HG03159 (cell line): ENCODE data around the gene C4A.
"Not testable (repeated sequence)": the region's sequence is repeated elsewhere in the genome, so short reads cannot be mapped to it uniquely, and the experiment has no call there.

Experiments used
- ATAC-seq: cut with Tn5 transposase; IDR thresholded peaks from one replicate; pipeline ENCODE4 v1.9.1; 2021; ENCODE audit warnings: mild to moderate bottlenecking, moderate library complexity; ENCODE audit not compliant: unreplicated experiment

C4A gene

DNA sequence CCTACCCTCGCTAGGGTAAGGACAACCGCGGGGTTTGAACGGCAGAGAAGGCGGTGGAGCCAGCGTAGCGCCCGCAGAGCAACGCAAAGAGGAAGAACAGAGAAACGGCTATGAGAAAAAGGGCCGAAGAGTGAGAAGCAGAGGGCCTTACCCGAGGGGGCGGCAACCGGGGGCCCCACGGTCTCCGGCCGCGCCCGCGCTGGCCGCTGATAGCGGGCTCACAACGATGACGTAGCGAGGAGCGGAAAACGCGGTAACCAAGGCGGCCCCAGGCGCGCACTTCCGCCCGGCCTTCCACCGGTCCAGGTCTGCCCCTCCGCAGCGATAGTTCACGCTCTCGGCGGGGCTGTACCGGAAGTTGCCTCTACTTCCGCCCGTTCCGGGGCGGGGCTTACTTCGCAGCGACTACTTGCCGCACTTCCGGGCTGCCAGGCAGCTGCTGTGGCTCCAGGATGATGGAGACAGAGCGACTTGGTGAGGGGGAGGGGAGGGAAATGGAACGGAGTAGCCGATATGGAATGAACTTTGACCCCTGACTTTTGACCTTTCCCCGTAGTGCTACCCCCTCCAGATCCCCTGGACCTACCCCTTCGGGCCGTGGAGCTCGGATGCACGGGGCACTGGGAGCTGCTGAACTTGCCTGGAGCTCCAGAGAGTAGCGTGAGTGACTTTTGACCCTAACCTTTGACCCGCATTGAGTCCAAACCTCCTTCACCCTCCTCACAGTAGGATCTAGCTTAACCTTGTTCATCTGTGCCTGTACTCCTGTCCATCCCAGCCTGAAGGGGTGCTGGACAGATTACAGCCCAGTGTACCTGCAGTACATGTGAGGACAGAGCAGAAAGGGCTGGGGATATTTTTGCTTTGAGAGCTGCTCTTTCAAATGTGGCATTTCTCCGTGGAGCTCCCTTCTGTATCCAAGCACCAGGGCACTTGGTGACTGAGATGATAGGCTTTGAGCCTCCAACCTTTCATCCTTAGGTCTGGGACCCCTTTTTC is 22.8 kb upstream of the C4A start, which contains the start of the genes NELFE and SKIC2:
Gene NELFE (minus strand): TSS at position 231 of the 999 bp plus-strand sequence. CDS start 525 bp downstream, outside the sequence.
Gene SKIC2 (plus strand): TSS at position 435 of the 999 bp plus-strand sequence. CDS start 18 bp downstream, at position 453.
- peak; percentile 94 for ATAC-seq

DNA sequence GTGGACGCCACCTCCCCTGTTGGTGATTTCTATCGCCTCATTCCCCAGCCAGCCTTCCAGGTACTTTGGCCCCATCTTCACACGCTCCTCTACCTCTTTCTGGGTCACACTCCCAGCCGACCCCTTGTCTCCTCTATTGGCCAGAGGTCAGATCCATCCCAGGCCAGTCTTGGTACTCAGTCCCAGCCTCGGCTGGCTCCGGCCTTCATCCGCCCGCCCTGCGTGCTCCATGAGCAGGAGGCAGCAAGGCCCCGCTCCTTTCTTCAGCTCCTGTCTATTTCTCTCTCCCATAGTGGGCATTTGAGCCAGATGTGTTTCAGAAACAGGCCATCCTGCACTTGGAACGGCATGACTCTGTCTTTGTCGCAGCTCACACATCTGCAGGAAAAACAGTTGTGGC is 20.2 kb upstream of the C4A start:
- ATAC-seq, result no peak

- ATAC-seq, result no peak
Measured at GRCh38 chr6:31963921-31964320, 17.9 kb upstream of the C4A start.

DNA sequence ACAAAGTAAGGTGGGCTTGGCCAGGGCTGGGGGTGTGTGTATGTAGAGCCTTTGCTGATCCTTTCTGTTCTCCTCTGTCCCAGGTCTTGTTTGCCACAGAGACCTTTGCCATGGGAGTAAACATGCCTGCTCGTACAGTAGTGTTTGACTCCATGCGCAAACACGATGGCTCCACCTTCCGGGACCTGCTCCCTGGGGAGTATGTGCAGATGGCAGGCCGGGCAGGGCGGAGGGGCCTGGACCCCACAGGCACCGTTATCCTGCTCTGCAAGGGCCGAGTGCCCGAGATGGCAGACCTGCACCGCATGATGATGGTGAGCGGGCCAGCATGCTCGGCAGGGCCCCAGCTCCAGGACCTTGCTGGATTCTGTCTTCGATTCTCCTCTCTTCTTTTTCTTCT is 16.2 kb upstream of the C4A start:
- no peak for ATAC-seq

- no peak for ATAC-seq
Measured at GRCh38 chr6:31966506-31966905, 15.4 kb upstream of the C4A start.

DNA sequence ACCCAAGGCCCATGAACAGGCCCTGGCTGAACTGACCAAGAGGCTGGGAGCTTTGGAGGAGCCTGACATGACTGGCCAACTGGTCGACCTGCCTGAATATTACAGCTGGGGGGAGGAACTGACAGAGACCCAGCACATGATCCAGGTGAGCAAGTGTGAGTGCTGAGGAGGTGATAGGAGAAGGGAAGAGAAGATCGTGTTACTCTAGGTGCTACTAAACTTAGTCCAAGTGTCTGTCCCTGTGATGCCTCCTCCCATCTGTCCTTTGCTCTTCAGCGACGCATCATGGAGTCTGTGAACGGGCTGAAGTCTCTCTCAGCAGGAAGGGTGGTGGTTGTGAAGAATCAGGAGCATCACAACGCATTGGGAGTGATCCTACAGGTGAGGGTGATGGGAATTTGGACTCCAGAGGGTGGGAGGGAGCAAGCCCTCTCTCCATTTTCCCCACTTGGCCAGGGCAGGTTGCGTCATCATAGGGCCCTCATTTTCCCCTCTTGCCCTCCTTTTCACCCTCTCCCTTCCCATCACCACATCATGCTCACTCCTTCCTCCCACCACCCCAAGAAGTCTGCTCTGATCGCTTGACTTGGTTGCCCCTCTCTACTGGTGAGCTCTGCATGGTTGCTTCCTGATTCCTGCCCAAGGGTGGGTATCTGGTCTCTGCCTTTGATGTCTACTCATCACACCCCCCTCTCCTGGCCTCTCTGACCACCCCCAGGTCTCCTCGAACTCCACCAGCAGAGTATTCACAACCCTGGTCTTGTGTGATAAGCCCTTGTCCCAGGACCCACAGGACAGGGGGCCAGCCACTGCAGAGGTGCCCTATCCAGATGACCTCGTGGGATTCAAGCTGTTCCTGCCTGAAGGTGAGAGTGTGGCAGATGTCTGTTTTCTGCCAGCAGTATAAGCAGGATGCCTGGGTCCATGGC is 14.6 kb upstream of the C4A start:
- ATAC-seq, result no peak

- ATAC-seq, result no peak
Measured at GRCh38 chr6:31967926-31968320, 13.9 kb upstream of the C4A start.

DNA sequence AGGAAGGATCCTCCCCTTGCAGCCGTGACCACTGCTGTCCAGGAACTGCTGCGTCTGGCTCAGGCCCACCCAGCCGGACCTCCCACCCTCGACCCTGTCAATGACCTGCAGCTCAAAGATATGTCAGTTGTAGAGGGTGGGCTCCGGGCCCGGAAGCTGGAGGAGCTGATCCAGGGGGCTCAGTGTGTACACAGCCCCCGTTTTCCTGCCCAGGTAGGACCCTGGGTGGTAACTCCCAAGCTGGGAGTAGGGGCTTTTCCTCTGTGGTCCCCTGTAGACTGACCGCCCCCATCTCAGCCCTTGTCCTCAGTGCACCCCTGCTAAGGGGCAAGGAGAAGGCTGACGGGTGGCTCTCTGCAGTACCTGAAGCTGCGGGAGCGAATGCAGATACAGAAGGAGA is 13.5 kb upstream of the C4A start:
- ATAC-seq, result no peak

DNA sequence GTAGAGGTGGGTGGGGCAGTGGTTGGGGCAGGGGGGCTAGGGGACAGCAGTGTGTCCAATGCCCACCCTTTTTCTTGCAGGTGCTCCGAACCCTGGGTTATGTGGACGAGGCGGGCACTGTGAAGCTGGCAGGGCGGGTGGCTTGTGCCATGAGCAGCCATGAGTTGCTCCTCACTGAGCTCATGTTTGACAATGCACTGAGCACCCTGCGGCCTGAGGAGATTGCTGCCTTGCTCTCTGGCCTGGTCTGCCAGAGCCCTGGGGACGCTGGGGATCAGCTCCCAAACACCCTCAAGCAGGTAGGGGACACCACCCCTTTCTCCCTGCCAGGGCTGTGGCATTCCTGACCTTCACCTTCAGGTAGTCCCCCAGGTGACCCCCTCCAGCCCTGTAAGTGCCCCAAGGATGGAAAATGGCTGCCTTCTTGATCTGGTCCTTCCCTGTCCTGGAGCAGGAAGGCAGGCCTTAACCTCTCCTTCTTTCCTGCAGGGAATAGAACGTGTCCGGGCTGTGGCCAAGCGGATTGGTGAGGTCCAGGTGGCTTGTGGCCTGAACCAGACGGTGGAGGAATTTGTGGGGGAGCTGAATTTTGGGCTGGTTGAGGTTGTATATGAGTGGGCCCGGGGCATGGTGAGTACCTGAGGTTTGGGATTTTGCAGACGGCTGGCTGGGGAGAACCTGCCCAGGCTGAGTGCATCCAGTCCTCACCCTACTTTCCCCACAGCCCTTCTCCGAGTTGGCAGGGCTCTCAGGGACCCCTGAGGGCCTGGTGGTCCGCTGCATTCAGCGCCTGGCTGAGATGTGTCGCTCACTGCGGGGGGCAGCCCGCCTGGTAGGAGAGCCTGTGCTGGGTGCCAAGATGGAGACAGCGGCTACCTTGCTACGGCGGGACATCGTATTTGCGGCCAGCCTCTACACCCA is 12.8 kb upstream of the C4A start:
- ATAC-seq, result no peak

DNA sequence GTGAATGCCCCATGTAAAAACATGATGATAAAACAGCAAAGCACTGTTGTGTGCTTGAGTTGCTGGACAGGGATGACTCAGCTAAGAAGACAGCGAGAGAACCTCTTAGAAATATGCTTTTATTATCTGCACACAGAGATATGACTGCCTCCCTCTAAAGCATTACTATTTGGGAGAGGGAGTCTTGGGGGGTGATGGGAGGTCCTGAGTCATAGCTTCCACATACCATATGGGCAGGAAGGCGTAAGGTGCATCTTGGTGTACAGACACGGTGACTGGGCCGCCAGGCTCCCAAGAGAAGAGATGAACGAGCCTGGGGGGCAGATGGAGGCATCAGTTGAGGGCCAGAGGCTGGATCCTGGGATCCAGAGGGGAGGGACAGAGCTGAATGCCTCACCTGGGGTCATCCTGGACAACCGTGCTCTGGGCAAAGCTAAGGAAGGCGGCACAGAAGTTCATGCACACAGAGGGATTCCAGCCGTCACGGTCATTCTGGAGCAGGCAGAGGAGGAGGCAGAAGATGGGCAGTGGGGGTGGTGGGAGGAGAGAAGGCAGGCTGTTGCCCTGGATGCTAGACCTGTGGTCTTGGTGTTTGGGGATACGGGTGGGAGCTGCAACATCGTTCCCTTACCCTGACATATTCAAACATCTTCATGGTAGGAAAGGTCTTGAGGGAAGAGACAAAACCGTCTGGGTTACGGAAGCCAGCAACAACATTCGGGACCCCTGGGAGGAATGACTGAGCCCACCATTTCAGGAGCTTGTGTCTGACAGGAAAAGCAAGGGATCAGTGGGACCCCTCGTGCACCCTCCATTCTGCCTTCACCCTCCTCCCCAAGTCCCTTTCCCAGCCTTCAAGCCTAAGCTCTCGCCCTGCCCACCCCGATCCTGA is 11.9 kb upstream of the C4A start:
- ATAC-seq, result no peak

GRCh38 chr6:31970604-31971271 is 11.1 kb upstream of the C4A start:
- no peak for ATAC-seq

DNA sequence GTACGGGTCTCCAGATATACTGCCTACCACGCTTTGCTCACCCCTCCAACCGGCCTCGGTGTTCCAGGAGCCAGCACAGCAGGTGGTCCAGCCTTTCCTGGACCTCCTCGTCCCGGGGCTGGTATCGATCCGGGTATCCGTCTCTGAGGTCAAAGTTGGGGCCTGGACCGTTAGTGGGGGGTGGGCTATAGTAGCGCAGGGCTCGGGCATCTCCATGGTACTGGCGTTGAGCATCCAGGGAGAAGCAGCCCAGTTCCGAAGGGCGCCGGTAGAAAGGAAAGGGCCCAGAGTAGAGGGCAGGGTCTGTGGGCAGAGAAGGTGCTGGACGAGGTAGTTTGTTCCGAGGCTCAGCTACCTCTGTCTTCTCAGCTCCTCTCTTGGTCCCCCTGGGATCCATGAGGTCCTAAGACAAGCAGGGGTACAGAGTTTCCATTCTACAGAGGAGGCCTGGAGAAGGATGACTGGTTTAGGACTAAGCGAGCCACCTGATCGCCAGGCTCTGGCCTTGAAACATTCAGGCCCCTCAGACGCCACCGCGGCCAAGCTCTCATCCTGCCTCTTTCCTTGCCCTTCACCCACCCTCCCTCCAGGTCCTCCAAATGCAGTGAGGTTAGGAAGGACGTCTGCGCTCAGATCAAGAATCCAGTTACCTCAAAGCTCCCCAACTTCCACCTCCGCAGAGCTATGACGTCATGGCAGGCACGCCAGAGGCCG is 10.4 kb upstream of the C4A start:
- ATAC-seq, result no peak

- ATAC-seq, result peak; percentile 82
Measured at GRCh38 chr6:31971993-31972708, 9.7 kb upstream of the C4A start, which contains the start of gene DXO. Gene DXO, minus strand, starts transcription at chr6:31972138. Its CDS starts 463 bp downstream, at chr6:31971675.

GRCh38 chr6:31972709-31973350 is 9.0 kb upstream of the C4A start:
- no peak for ATAC-seq

GRCh38 chr6:31976065-31976464 is 5.8 kb upstream of the C4A start:
- ATAC-seq, result not testable (repeated sequence)

DNA sequence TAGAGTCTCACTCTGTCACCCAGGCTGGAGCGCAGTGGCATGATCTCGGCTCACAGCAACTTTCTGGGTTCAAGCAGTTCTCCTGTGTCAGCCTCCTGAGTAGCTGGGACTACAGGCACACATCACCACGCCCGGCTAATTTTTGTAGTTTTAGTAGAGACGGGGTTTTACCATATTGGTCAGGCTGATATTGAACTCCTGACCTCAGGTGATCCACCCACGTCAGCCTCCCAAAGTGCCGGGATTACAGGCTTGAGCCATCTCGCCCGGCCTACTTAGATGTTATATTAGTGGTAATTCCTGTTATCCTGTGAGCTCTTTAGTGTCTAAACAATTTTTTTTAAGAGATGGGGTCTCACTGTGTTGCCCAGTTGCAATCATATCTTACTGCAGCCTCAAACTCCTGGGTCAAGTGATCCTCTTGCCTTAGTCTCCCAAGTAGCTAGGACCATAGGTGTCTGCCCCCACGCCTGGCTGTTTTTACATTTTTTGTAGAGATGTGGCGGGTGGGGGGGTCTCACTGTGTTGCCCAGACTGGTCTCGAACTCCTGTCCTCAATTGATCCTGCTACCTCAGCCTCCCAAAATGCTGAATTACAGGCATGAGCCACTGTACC is 3.9 kb upstream of the C4A start:
- no peak for ATAC-seq
